Stimulated activated CD8-positive, alpha-beta memory T cell treated with anti-CD3 and anti-CD28 coated beads, Interleukin-12 subunit alpha, Interleukin-12 subunit beta, amount 100 ng/mL, for 24 hours (primary cell): Measurements from ENCODE around the gene POFUT1.

Source experiments
- DNase-seq: peaks from one replicate; pipeline ENCODE4 v3.0.0-alpha.2; 2020; ENCODE audit errors: extremely low read depth

The POFUT1 gene

DNA sequence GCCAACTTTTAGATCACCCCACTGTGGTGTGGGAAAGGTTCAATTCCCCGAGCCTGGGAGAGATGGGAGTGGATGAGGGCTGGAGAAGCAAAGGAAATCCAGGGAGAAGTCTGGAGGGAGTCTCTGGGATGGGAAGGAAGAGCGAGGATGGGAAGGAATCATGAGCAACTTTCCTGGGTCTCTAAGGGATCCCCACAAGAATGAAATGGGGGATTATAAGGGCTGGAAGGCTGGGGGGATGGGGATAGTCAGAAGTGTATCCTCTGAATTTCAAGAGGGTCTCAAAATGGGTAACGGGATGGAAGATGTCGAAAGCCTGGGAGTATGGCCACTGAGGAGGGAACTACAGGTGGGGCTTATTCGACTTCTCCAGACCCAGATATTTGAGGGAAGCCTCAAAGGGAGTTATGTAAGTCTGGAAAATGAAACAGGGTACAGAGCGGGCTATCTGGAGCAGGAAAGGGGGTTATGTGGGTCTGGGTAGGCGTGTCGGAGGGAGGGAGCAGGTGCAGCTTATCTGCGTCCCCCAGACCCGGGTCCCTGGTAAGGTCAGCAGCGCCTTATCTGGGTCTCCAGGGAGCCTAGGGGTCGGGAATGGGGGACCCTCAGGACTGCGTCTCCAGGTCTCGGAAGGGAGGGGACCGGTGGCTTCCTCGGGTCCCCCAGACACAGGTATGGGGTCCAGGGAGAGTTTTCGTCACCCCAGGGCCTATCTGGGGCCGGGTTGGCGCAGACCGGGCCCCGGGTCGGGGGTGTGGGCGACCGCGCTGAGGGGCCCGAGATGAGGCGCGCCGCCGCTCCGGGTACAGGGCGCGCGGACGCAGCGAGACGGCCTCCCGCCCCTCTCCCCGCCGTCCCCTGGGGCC is 687 bp upstream of the POFUT1 start:
- no peak for DNase-seq

DNA sequence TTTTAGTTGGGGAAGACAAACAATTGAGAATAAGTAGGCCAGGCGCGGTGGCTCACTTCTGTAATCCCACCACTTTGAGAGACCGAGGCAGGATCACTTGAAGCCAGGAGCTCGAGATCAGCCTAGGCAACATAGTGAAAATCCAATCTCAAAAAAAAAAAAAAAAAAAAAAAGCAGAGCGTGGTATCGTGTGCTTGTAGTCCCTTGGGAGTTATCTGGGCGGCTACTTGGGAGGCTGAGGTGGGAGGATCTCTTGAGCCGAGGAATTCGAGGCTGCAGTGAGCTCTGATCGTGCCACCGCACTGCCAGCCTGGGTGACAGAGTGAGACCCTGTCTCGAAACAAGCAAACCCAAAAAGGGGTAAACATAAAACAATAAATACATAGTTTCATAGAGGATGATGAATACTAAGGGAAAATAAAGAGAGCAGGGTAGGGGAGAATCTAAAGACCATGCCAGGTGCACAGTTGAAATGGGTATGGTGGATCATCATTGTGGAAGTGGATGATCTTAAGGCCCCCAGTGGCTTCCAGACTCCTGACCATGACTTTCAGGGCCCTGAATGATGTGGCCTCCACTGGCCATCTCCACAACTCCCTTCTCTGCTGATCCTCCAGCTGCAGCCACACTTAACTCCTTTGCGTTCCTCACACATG is 947 bp downstream of the POFUT1 start:
- DNase-seq: no peak

DNA sequence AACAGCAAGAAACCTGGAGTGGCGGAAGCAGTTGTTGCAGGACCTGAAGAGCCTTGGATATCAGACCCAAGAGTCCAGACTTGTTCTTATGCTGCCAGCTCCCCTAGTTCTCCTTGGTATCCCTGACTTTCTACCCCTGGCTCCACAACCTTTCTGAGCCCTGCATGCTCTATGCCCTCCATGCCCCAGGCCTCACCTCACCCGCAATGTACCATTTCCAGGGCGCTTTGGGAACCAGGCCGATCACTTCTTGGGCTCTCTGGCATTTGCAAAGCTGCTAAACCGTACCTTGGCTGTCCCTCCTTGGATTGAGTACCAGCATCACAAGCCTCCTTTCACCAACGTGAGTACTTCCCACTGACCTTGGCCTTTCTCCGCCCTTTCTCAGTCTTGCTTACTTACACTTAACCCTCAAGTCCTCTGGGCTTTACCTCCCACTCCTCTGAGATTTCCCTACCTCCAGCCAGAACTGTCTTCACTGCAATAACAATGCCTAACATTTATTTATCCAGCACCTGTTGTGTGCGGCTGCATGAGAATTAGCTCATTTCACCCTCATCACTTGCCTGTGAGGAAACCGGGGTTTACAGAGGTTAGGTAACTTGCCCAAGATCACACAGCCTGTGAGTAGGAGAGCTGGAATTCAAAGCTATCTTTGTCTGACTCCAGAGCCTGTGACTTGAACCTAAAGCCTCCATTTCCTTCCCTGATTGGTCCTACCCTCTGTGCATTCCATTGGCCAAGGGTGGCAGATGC is 2.3 kb downstream of the POFUT1 start:
- no peak for DNase-seq

DNA sequence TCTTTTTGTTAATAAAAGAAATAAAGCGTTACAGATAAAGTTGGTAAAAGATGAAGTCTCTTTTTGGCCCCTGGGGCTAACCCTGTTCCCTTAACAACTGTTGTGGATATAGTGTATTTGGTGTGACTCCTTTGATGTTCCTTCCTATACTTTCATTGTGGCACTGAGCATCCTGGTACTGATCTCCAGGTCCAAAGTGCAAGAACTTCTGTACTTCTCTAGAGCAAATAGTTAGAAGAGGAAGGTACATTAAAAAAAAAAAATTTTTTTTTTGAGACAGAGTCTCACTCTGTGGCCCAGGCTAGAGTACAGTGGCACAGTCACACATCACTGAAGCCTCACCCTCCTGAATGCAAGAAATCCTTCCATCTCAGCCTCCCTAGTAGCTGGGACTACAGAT is 6.2 kb downstream of the POFUT1 start:
- DNase-seq: no peak

DNA sequence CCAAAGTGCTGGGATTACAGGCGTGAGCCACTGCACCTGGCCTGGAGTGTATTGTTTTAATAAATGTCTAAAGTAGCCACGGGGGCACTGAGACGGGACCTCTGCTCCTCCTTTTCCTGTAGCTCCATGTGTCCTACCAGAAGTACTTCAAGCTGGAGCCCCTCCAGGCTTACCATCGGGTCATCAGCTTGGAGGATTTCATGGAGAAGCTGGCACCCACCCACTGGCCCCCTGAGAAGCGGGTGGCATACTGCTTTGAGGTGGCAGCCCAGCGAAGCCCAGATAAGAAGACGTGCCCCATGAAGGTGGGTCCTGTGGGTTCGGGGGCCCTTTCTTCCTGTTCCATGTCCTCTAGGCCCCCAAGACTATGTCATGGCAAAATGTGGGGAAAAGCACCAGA is 7.5 kb downstream of the POFUT1 start:
- no peak for DNase-seq

DNA sequence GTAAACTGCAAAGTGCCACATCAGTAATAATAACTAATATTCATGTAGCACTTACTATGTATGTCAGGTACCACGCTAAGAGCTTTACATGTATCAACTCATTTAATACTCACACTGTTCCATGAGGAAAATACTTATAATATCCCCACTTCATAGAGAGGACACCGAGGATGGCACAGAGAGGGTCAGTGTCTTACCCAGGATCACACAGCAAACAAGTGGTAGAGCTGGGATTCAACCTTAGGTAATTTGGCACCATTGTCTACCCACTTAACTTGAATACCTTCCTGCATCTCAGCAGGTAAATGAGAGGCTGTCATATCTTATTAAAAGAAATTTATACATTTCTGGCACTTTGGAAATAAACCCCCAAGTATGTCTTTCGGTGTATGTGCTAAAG is 8.0 kb downstream of the POFUT1 start:
- DNase-seq: no peak

DNA sequence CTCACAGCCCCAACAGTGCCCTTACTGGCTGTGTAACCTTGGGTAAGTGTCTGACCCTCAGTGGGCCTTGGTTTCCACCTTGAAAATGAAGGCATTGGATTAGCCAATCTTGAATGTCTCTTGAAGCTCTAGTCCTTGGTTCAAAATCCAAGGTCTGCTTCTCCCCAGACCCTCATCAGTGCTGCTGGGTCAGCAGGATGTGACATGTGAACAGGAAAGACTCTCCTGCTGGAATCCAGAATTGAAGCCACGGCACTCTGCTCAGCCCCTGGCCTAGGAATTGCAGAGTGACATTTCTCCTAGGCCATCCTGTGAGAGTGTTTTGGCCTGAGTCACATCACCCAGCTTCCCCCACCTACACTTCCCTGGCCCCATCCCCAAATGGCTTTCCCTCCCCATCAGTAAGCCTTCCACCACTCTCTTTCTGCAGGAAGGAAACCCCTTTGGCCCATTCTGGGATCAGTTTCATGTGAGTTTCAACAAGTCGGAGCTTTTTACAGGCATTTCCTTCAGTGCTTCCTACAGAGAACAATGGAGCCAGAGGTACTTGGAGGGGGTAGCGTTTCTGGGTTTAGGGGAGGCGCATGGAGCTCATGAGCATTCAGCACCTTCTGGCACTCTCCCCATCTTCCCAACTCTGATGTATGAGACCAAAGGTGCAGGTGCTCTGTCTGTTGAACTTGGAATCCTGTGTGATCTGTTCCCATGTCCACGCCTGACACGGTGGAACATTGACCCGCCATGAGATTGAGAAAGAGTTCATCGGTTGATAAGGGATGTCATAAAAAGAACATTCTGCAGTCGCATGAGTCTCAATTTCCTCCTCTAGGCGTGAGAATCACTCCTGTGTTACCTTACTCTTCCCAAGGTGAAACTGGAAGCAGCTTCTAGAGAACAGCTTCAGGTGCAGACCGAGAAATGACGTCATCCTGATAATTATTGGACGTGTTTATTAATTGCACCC is 8.8 kb downstream of the POFUT1 start:
- DNase-seq: no peak

DNA sequence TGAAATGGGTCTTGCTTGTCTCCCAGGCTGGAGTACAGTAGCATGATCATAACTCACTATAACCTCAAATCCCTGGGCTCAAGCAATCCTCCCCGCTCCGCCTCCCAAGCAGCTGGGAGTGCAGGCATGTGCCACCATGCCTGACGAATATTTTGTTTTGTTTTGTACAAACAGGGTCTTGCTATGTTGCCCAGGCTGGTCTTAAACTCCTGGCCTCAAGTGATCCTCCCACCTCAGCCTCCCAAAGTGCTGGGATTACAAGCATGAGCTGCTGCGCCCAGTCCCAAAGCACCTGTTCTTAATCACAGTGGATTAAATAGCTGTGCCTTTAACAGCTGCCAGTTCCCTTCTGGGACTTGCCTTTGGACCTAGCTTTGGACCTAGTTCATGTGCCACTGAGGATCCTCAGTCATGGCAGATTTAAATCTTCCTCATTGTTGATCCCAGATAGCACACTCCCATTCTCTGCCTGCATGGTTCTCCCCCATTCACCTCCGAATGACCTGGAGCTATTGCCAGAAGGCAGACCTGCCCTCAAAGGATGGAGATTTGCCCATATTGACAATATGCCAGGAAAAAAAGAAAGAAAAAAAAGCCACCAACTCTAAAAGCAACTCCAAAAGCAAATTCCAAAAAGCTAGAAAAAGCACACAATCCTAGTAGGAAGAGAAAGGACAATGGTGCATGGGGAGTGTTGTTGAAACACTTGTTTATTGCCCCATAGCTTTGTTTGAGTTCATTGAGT is 10.6 kb downstream of the POFUT1 start:
- DNase-seq: no peak

DNA sequence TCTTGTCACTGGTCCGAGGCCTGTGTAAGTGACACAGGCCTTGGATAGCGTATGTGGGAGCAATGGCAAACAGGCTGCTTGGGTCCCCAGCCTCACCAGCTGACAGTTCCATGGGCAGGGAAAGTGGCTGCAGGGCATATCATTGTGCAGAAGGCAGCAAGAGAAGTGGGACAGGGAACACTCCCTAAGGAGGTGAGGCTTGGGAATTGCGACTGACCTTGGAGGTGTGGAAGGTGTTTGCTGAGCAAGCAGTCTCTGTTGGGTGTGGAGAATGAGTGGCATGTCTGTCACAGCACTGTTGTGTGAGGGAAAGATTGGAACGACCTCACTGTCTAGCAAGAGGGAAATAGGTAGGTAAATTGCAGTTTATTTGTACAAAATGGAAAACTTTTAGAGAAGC is 16.8 kb downstream of the POFUT1 start:
- DNase-seq: no peak

DNA sequence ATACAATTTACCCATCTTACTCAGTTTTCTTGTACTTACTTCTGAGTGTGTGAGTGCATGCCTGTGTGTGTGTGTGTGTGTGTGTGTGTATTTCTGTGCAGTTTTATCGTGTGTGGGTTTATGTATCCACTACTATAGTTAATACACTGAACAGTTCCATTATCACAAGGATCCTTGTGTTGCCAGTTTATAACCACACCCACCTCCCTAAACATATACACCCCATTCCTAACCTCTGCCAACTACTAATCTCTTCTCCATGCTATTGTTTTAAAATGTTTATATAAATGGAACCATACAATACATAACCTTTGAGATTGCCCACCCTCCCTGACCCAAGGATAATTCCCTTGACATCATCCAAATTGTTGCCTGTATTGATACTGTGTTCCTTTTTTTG is 18.7 kb downstream of the POFUT1 start:
- no peak for DNase-seq

DNA sequence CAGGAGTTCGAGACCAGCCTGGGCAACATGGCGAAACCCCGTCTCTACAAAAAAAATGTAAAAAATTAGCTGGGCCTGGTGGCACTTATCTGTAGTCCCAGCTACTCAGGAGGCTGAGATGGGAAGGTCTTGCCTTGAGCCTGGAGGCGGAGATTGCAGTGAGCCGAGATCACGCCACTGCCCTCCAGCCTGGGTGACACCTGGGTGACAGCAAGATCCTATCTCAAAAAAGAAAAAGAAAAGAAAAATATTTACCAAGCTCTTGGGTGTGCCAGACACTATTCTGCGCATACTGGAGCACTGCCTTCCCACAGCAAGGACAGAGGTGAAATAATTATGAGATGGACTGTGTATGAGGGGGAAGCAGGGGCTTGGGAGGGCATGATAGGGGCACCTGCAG is 19.6 kb downstream of the POFUT1 start:
- DNase-seq: no peak

DNA sequence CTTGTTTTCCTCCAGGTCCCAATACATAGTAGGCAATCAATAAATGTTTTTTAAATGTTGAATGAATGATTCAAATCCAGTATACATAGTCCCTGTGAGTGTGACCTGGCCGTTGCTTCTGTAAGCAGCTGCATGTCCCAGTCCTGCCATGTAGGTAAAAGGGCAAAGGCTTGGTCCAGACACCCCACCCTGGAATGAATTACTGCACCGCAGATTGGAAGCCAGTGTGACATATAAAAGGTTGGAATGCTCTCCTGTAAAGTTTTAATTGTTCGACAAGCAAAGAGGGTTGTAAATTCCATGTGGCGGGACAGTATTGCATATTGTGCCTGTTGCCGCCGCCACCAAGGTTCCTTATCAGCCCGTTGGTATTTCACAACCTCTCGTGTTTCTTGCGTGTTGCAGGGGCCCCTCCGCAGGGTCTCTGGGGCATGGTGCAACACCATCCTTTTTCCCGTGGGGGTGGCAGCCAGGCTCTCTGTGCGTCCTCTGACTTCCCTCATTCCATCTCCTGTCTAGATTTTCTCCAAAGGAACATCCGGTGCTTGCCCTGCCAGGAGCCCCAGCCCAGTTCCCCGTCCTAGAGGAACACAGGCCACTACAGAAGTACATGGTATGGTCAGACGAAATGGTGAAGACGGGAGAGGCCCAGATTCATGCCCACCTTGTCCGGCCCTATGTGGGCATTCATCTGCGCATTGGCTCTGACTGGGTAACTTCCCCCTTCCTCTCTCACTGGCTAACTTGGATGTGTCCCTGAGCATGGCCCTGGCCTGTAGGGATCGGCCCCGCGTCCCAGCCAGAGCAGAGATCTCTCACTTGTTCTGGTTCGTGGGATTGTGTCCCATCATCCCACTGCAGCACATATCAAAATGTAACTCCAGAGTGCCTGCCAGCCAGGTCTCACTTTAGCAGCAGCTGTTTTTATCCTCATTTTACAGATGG is 20.3 kb downstream of the POFUT1 start:
- DNase-seq: no peak

DNA sequence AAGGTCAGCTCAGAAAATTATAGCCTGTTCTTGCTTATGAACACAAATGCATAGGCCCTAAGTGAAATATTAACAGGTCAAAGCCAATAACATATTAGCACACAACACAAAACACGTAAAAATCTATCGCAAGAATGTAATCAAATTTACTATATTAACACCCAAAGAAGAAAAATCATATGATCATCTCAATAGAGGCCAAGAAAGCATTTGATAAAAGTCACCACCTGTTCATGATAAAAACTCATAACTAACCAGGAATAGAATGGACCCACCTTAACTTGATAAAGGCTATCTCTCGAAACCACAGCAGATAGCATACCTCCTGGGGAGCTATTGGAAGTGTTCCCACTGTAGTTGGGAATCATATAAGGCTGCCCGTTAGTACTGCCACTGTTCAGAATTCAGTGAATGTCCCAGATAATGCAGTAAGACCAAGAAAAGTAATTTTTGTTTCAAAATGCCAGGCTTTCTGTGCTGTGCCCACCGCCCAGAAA is 21.6 kb downstream of the POFUT1 start:
- DNase-seq: no peak

DNA sequence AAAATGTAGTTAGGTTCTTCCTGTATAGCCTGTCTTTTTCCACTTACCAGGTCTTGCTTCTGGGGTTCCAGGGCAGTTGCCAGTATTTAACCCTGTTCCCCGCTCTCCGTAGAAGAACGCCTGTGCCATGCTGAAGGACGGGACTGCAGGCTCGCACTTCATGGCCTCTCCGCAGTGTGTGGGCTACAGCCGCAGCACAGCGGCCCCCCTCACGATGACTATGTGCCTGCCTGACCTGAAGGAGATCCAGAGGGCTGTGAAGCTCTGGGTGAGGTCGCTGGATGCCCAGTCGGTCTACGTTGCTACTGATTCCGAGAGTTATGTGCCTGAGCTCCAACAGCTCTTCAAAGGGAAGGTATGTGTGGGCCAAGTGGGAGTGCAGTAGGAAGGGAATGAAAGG is 23.0 kb downstream of the POFUT1 start:
- no peak for DNase-seq

DNA sequence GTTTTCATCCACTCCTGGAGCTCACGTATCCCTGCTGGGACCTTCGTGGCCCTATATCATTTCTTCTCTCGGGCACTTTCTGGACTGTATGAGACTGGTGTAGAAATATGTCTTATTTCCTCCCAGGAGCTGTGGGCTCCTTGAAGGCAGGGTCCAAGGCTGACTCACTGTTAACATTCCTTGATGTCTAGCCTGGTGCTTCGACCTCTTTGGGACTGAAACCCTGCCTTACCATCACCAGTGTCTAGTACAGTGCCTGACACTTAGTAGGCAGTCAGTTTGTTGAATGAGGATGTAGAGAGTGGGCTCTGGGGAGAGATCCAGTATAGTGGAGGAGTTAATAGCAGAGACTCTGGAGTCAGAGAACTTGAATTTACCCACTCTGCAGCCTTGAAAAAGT is 23.6 kb downstream of the POFUT1 start:
- DNase-seq: no peak

DNA sequence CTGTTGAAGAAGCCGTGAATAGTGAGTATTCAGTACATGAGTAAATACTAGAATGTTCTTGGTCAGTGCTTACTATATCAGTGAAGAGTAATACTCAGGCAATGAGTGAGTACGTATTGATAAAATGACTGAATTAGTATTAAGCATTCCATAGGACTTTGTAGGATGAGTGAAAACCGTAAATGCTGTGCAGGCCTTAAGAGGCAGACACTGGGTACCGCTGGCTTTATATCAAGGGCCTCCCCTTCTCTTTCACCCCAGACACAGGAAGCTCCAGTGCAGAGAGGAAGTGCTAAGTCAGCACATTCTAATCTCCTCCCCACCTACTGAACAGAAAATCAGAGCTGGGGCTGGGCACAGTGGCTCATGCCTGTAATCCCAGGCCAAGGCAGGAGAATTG is 24.2 kb downstream of the POFUT1 start:
- DNase-seq: no peak

DNA sequence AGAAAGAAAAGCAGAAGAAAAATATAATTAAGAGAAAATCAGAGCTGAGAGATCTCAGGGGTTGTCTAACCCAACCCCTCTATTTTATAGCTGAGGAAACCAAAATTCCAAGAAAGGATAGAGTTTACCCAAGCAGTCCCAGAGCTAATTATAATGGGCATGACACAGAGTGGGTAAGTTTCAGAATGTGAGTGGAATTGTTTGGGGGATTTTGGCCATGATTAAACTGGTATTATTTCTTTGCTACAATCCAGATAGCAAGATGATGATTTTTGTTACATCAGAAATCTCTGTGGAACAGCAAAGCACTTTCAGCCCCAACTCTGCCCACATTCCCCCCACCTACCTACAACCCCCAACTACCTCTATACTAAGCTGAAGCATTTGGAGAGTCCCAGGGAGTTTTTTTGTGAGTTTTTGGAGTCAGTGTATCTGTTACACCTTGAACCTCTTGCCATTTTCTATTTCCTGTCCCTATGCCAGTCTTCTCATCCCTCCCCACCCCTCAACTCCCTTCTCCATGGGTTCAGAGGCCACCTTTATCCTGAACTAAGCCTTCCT is 24.7 kb downstream of the POFUT1 start:
- DNase-seq: no peak

DNA sequence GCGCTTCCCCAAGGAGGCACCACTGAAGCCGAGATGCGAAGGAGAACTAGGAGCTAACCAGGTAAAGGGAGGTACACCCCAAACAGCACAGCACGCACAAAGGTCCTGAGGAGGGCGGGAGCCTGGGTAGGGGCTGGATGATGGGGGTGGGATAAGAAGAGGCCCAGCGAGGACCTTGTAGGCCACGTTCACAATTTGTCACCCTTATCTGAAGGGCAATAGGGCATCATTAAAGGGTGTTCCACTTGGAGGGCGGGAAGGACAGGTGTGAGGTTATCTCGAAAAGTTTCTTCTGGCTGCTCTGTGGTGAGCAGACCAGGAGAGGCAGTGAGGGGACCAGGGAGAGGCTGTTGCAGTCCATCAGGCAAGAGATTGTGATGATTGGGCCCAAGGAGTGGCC is 25.6 kb downstream of the POFUT1 start:
- no peak for DNase-seq

DNA sequence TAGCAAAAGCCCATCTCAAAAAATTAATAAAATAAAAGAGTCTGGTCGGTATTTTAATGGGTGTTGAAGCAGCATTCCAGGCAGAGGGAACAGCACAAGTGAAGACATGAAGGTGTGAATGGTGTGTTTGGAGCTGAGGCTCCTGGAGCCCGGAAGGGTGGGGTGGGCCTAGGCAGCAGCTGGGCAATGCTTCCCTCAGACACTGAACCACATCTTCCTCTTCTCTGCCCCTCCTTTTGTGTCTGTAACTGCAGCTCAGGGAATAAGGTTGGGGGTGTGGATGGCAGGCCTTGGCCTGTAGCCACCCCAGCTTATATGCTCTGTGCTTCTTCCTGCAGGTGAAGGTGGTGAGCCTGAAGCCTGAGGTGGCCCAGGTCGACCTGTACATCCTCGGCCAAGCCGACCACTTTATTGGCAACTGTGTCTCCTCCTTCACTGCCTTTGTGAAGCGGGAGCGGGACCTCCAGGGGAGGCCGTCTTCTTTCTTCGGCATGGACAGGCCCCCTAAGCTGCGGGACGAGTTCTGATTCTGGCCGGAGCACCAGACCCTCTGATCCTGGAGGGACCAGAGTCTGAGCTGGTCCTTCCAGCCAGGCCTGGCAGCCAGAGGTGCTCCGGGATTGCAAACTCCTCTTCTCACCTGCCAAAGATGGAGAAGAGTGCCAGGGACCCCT is 26.6 kb downstream of the POFUT1 start:
- DNase-seq: no peak
